LoVo (cell line): ENCODE measurements around the gene MBNL3.

Experiments used
- DNase-seq: peaks from one replicate; pipeline ENCODE4 v3.0.0-alpha.2; 2016; ENCODE audit warnings: low spot score

MBNL3 gene

GRCh38 chrX:132488819-132489577 is at the start of gene MBNL3:
MBNL3 (minus strand) TSS chrX:132489038; CDS start chrX:132439611, 49,427 bp downstream.
- peak; percentile 45 for DNase-seq

- DNase-seq: no peak
Observed at GRCh38 chrX:132533409-132533808, 44.6 kb upstream of the MBNL3 start.

DNA sequence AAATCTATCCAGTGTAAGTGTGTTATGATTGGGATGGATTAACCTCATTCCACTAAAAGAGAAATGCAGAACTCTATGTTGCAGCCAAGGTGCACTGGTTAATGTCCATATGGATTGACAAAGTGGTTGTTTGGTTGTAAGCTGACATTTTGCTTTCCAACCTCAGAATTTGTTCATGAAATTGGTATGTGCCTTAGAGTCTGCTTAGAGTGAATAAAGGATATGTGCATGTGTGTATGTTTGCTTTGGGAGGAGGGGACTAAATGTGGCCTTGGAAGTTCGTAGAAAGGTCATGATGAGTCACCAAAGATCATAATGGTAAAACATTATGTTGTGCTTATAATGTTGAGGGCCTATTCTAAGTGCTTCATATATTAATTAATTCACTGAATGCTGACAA is 44.1 kb upstream of the MBNL3 start:
- no peak for DNase-seq

GRCh38 chrX:132532097-132532496 is 43.3 kb upstream of the MBNL3 start:
- no peak for DNase-seq

DNA sequence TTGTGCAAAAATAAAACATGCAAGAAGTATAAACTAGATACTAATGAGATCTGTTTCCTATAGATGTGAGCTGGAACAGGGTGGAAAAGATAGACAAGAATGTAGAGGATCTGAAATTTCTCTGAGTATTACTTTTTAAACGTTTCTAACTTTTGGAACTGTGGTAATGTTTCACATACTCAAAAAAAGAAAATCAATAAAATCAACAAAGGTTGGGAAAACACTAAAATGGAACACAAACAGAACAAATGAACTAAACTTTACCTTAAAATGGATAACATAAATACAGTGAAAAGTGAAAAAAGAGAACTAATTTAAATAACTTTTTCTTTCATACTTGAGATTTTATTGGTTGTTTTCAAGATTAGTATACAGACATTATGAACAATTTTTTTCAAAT is 32.0 kb upstream of the MBNL3 start:
- no peak for DNase-seq

DNA sequence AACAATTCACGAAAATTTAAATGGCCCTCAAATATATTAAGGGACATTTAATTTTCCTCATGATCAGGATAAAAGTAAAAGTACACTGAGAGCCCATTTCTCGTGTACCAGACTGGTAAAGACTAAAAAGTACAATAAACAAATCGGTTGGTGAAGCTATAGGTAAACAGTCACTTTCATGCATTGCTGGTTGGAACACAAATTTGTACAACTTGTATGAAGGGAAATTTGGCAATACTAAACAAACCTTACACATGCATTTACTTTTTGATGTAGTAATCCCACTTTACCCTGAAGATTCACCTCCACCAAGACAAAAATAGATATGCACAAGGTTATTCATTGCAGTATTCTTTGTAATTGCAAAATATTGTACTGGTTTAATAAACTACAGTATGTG is 31.4 kb upstream of the MBNL3 start:
- no peak for DNase-seq

DNA sequence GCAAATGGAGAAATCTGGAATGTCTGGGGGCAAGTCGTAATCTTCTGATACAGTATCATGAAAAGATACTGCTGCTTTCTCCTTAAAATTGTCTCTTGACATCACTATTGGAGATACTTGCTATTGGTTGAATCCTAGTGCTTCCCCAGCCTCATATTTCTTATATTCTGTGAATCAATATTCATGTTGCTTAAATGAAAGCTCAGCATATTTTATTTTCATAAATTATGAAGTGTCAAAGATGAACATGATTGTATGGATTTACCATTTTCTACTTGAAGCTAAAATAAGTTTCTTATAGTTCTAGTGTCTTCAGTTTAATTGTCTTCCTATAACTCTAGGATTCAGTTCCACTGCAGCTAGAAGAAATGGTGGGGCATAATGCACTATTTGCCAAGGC is 29.6 kb upstream of the MBNL3 start:
- no peak for DNase-seq

DNA sequence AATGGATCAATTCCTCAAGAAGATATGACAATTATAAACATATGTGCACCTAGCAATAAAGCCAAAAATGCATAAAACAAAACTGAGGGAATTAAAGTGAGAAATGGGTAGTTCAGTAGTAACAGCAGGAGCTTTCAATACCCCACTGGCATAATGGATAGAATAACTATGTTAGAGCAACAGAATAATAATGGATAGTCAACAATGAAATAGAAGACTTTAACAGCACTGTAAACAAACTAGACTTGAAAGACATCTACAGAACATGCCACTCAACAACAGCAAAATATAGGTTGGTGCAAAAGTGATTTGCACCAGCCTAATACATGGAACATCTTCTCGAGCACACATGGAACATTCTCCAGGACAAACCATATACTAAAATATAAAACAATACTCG is 20.0 kb upstream of the MBNL3 start:
- no peak for DNase-seq

- no peak for DNase-seq
Observed at GRCh38 chrX:132505116-132505515, 16.3 kb upstream of the MBNL3 start.

DNA sequence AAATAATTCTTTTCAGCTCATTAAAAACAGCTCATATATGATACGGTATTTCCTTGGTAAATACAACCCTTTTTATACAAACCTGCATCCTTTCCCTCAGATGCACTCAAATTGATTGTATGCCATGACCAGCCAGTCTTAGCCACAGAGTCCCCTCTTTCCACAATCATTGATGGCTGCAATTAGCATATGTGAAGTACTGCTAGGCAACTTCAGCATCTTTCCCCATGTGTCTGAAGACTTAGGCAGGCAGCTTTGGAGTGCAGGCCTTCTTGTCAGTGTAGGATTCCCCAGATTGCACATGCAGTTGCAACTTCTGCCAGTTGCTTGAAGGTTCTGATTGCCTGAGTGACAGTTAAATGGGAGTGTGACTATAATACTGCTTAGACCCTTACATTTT is 15.6 kb upstream of the MBNL3 start:
- no peak for DNase-seq

- DNase-seq: no peak
Observed at GRCh38 chrX:132501606-132502005, 12.8 kb upstream of the MBNL3 start.

- no peak for DNase-seq
Observed at GRCh38 chrX:132497432-132497831, 8.6 kb upstream of the MBNL3 start.

DNA sequence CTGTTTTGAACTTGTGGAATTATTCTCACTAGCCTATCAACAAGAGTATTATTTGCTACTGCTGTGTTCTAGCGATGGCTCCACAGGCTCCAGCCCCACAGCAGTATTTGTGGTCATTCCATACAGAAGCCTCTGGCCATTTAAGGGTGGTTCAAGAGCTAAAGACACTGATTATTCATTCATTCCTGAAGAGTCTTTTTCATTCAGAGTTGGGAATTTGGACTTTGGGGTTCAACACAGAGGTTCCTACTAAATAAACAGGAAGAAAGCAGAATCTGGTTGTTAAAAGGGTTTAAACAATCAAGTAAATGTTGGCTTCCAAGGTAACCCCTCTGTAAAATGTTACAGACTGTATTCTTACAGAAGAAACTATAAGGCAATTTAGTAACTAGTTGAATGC is 4.3 kb upstream of the MBNL3 start:
- DNase-seq: no peak

DNA sequence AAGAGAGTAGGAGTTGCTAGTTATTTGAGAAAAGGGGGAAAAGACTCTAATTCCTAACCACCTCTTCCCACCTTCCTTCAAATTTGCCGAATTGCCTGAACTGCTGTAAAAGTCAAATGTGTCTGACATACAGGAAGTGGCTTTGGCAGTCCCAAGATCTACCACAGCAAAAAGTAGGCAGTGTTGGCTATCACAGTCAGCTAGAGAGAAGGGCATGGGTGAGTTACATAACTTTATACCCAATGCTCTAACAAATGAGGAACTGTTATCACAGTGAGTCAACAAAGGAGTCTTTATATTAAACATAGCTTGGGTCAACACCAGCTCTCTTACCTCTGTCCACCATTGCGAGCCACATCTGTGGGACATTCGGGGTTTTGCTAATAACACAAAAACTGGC is 2.4 kb upstream of the MBNL3 start:
- DNase-seq: peak; percentile 51

- peak; percentile 9 for DNase-seq
Observed at GRCh38 chrX:132489578-132490419, 961 bp upstream of the MBNL3 start.

DNA sequence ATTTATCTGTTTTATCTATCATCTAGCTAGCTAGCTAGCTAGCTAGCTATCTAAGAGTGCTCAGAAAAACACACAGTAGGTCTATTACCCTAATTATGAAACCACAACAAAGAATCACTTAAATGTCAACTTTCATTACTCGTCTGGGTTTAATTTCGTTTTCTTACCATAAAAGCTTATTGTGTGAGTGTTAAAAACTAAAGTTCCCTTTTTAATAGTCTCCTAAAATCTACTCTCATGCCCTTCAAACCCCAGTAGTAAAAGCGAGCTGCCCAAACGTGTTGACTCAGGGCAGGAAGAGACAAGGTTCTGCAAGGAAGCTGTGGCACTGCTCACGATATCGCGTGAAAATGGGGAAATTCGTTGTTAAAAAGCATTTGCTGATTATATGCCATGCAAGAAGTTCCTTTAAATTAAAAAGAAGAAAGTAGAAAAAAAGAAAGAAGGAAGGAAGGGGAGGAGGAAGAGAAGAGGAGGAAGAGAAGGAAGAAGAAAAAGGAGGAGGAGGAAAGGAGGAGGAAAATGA is 595 bp downstream of the MBNL3 start:
- DNase-seq: peak; percentile 20

DNA sequence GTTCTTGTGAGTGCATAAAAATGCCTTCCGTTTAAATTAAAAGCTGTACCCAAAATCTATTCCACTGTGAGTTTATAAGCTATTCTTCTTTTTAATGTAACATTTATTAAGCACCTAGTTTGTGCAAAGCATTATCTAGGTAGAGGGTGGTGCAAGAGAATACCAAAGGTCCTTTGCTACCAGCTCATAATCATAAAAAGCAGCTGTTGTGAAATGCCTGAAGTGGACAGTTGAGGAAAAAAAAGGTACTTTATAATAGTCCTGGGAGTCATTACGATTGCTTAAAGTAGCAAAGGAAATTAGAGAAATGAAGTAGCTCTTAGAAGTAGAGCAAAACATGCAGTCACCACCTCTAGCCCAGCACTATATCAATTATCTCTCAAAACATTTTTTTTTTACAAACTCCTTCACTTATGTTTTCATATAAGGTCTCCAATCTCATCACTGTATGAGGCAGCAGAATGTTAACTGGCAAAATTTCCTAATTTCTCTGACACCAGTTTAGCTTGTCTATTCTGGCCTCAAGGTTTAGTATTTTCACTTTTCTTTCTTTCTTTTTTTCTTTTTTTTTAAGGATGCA is 2.1 kb downstream of the MBNL3 start:
- DNase-seq: no peak

GRCh38 chrX:132483951-132484350 is 4.9 kb downstream of the MBNL3 start:
- no peak for DNase-seq

GRCh38 chrX:132483488-132483887 is 5.3 kb downstream of the MBNL3 start:
- no peak for DNase-seq

- DNase-seq: no peak
Observed at GRCh38 chrX:132482632-132483031, 6.2 kb downstream of the MBNL3 start.

DNA sequence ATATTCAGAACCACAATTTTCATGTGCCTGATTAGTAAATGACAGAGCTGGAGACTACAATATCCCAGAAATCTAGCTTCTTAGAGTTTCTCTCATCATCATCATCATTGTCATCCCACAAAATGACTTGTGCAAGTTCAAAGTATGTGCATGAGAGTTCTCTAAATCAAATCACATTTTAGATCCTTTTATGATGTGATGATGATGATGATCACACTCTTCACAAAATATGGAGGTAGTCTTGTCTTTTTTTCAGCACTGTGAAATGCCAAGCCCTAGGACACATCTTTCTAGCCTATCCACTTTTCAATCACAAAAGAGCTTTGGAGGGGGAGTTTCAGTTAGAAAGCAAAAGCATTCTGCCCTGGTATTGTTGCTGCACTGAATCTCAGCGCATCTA is 7.4 kb downstream of the MBNL3 start:
- DNase-seq: no peak

DNA sequence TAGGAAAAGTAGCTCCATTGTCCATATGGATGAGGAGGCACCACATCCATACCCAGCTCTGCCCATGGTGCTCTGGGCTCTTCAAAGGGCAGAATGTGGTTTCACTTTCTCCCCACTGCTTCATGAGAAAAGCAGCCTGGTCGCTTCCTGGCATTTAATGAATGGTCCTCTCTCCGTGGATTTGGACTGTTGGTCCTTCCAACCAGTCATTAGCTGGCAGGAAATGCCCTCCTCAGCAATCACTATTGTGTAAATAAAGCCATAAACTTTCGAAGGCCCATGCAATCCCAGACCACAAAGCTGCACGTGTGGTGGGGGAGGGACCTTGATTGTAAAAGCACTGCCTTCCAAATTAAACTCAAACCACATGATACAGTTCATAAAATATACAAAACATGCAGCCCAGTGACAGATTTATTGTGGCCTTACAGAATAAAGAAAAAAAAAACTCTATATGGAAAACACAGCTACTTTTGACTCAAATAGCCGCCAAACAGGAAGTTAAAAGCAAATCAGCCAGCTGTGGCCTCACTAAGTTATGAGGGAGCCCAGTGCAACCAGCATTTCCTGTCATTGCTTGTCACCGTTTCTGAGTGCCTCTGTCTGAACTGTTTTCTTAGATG is 8.1 kb downstream of the MBNL3 start:
- DNase-seq: peak; percentile 19
